GM18907 (cell line): ENCODE data around the gene SP3.
A peak's percentile ranks its signal among the peaks of the same experiment; 100 is the strongest.

ENCODE experiments used
- ATAC-seq: cut with Tn5 transposase; IDR thresholded peaks from one replicate; pipeline ENCODE4 v1.9.1; 2021; ENCODE audit warnings: mild to moderate bottlenecking, moderate library complexity; ENCODE audit not compliant: unreplicated experiment

The SP3 gene

DNA sequence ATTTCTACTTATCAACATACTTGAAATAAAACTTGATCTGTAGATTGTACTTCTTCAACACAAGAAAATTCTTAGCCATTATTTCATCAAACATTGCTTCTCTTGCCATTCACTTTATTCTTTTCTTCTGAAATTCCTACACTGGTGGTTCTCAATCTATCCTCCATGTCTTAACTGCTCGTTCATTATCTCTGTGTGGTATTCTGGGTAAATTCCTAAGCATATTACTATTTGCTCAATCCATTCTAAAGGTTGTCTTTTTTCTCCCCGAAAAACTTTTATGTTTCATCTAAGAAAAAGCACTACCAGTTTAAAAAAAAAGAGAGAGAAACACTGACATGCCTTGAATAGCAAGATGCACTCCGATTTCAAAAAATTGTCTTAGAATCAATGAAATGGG lies 18.0 kb downstream of the SP3 start:
- ATAC-seq: no peak

DNA sequence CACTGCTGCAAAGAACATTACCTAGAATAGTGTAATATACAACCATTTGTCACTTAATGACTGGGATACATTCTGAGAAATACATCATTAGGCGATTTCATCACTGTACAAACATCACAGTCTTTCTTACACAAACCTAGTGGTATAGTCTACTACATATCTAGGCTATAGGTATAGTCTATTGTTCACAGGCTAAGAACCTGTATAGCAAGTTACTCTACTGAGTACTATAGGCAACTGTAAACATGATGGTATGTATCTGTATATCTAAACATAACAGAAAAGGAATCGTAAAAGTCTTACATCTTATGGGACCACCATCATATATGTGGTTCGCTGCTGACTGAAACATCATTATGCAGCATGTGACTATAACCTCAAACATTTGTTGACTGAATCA lies 21.4 kb downstream of the SP3 start:
- ATAC-seq: no peak

DNA sequence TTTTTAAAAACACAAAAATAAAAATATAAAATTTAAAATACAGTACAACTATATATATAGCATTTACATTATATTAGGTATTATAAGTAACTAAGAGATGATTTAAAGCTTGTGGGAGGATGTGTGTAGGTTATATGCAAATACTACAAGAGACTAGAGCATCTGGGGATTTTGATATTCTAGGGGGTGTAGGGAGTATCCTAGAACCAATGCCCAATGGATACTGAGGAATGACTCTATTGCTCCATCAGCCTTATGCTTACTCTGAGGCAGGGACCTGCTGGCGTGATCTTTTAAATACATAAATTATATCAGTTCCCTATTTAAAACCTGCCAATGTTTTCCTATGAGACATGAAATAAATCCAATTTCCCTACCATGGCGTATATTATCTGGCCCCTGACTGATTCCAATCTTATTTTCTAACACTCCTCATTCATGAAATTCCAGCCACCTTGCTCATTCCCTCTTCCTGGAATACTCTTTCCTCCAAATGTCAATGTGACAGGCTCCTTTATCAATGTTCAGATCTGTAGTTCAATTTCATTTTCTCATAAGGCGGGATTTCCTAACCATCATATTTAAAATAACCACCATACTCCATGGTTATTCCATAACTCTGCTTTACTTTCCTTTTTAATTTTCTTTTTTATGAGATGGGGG lies 22.2 kb downstream of the SP3 start:
- no peak for ATAC-seq

DNA sequence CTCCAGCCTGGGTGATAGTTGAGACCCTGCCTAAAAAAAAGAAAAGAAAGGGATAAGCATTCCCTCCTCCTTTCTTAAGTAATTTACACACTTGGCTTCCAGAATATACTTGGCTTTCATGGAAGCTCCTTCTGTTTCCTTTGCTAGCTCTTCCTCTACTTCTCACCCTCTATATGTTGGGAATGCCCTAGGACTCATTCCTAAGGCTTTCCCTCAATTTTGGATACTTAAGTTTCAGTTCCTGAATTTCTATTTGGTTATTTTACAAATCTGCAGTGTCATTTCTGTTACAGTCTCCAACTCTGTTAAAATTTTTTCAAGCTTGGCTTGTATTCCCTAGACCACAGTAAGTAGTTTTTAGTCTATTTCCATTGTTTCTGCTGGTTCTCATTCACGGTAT lies 23.6 kb downstream of the SP3 start:
- ATAC-seq: no peak

DNA sequence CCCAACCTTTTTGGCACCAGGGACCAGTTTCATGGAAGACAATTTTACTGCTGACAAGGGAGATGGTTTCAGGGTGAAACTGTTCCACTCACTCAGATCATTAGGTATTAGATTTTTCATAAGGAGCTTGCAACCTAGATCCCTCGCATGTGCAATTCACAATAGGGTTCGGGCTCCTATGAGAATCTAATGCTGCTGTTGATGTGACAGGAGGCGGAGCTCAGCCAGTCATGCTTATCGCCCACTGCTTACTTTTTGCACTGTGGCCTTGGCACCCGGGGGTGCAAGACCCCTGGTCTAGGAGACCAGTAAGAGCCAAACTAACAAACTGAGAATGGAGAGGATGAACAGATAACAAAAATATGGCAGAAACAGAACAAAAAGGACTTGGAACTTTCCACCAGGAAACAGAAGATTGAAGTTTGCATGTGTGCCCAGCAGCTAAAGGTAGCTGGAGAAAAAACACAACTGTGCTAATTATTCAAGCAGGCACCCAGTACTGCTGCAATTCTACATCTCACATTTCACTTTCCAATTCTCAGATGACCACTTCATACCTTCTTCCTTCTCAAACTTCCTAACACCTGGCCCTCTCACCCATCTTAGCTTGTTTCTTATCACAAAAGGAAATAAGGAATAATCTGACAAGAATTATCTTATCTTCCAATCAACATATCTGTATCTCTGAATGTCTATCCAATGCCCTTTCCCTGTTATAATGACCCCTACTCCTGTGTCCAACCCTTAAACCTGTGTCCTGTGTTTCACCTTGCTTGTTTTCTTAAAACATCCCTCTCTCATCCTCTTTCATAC lies 24.8 kb downstream of the SP3 start:
- no peak for ATAC-seq

DNA sequence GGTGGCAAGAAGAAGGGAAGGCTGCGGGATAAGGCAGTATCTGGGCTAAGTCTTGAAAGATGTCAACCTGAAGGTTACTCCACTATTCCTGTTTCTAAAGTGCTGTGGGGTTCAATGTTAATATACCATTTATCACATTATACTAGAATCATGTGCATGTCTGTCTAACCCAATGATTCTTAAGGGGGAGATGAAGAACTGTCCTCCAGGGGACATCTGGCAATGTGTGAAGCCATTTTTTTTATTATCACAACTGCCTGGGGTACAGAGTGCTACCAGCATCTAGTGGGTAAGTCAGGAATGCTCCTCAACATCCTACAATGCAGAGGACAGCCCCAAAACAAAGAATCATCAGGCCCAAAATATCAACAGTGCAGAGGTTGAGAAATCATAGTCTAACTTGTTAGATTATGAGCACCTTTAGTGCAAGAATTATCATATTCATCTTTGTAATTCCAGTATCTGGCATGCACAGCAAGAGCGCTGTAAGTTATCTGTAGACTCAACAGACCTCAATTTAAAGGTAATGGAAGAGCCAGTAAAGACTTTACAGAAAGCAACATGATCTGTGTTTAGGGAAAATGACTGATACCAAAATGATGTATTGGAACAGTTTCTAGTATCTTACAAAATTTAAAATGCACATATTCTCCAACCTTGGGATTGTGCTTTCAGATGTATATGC lies 26.3 kb downstream of the SP3 start:
- ATAC-seq: no peak

DNA sequence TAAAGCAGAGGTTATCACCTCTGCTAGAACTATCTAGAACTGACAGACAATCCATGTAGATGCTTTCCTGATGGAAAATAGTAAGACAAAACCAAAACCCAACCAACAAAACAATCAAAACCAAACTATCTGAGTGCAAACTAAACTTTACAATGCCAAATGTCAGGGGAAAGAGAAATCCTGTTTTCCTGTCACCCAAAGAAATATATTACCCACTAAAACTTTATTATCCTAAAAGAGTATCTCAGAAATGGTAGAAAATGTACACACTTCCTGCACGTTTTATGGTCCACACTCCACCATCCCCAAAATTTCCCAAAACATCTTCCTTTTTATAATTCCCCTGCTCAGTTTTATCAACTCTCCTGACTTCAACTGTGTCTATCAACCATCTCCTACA lies 29.9 kb downstream of the SP3 start:
- ATAC-seq: no peak

DNA sequence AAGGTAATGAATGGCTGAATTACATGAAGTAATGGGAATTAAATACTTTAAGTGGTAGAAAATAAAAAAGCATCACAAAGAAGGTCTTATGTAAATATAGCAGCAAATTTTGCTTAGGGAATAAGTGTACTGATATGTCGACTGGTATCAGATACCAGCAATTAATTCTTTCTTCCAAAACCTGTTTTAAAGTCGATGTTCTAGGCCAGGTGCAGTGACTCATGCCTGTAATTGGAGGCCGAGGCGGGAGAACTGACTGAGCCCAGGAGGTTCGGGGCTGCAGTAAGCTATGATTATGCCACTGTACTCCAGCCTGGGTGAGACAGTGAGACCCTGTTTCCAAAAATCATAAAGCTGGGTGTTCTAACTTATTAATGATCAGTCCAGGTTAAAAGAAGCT lies 30.3 kb downstream of the SP3 start:
- ATAC-seq: no peak

DNA sequence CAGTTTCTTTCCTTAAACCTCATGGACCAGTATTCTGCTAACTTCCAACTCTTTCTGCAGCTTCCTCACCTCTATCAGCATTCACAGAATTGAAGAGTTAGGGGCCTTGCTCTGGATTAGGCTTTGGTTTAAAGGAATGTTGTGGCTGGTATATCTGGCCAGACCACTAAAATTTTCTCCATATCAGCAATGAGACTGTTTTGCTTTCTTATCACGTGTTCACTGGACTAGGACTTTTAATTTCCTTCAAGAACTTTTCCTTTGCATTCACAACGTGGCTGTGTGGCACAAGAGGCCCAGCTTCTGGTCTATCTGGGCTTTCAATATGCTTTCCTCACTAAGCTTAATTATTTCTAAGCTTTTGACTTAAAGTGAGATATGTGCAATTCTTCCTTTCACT lies 33.4 kb downstream of the SP3 start:
- ATAC-seq: no peak

DNA sequence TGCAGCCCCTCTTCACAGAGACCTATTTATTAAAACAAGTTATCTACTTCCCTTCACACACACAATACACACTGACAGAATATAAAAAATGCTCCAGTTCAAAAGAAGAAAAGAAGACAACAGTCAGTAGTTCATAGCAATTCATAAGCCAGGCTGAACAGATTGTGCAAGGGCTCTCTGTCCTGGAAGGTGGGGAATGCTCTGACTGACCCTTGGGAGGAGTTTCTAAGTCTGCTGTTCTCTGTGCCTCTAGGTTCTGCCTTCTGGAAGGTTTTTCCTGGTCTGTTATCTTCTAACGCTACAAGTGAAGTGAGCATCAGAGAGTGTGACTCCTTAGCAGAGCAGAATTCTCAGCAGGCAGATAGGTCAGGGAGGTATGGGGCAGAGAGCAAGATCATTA lies 35.7 kb downstream of the SP3 start:
- no peak for ATAC-seq

DNA sequence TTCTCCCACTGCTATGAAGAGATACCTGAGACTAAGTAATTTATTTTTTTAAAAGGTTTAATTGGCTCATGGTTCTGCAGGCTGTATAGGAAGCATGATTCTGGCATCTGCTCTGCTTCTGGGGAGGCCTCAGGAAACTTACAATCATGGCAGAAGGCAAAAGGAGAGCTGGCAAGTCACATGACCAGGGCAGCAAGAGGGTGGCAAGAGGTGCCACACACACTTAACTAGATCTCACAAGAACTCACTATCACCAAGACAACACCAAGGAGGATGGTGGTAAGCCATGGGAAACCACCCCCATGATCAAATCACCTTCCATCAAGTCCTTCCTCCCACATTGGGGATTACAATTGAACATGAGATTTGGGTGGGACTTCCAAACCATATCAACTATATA lies 38.3 kb downstream of the SP3 start:
- no peak for ATAC-seq

DNA sequence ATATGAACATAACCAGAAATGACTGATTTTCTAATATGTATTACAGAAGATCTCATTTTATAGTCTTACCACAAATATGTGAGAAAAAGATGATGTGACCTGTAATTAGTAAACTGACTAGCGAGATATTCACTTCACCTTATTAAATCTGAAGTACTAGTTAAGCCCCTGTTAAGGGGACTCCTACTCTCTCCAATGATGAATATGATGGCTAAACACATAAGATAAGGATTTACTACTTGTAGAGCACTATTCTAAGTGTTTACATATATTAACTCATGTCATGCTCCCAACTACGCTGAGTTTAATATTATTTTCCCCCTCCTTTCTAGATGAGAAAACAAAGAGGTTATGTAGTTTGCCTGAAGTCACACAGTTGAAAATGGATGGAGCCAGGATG lies 40.9 kb downstream of the SP3 start:
- ATAC-seq: no peak

DNA sequence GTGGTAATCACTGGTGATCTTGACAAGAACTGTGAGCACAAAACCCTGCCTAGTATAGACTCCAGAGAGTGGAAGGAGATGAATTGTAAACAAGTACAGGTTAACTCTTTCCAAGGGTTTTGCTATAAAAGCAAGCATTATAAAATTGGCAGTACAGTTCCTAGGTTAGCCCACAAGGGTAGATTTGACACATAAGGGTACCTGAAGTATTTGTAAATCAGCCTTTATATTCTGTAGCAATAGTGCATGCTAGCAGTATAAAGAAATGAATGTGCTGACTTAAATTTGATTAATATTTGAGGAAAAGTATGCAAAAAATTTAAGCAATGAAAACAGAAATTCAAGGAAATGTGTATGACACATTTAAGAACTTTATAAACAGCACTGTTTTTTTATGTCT lies 42.4 kb downstream of the SP3 start:
- no peak for ATAC-seq

DNA sequence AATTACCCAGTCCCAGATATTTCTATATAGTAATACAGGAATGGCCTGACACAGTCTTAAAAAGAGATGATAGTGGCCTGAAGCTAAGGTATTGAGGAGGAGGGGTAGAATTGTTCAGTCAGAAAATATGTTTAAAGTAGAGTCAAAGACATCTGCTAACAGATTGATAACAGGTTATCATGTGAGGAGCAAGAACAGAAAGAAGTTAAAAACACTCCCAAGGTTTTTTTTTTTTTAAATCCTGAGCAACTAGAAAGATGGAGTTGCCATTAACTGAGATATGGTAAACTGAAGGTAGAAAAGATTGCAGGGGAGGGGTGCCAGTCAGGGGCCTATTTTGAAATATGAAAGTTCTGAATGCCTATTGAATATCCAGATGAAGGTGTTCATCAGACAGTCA lies 43.1 kb downstream of the SP3 start:
- no peak for ATAC-seq

DNA sequence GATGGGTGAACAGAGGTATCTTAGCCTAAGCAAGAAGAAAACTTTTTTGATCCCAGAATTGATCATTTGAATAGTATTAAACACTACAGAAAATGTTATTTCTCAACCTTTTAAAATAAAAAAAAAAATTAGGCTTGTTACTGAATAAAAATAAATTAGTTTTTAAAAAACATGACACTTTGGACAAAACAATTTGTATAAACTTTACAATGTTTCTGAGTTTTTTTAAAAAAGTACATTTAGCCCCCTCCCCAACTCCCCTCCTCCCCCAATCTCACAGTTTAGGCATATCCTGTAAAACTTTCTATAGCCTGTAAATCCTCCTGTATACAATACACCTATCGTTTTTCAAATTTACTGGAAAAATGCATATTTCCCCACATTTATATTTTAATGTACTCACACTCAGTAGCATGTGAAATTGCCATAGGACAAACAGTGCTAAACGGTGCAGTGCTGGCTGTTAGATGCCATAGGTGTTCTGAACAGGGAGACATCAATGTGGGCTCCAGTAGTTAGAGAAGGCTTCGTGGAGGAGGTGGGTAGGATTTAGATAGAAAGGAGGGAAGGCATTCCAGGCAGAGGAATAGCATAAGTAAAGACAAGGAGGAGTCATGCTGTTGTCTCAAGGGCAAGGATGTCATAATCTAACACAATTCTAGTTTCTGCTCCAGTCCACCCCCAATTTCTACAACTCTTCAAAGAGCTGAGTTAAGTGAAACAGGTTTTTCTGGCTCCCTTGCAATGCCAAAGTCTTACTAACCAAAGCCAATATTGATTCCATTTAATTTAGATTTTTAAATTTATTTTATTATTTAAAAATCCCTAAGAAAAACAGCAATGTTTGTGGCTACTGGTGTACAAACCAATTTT lies 50.9 kb downstream of the SP3 start:
- ATAC-seq: no peak

DNA sequence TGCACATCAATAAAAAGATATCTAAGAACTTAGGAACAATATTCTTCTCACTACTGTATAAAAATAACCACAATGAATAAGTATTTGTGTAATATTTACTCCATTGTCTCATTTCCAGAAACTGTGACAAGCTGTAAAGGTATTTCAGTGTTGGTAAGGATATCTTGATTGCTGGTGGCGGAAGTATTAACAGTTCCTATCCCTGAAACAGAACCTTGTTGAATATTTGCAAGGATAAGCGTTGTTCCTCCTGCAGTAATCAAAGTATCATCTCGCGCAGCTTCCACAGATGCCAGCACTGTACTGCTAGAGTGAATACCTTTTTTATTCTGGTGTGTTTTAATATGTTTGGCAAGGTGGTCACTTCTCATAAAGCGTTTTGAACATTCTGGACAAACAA lies 55.3 kb downstream of the SP3 start:
- ATAC-seq: no peak

DNA sequence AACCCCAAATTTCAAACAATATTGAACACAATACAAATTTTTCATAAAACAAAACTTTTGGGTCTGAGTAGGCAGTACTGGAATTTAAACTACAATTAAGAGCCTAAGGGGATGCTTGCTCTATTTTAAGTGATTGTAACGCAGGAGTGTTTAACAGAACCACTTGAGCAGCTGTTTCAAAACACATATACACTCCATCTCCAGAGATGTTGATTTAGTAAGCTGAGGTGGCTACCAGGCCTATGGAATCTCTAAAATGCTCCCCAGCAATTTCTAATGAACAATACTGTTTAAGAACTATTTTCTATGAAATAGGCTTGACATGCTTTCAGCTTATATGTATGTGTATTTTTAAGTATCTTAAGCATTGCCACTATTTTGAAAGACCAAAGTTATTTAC lies 58.5 kb downstream of the SP3 start:
- no peak for ATAC-seq

DNA sequence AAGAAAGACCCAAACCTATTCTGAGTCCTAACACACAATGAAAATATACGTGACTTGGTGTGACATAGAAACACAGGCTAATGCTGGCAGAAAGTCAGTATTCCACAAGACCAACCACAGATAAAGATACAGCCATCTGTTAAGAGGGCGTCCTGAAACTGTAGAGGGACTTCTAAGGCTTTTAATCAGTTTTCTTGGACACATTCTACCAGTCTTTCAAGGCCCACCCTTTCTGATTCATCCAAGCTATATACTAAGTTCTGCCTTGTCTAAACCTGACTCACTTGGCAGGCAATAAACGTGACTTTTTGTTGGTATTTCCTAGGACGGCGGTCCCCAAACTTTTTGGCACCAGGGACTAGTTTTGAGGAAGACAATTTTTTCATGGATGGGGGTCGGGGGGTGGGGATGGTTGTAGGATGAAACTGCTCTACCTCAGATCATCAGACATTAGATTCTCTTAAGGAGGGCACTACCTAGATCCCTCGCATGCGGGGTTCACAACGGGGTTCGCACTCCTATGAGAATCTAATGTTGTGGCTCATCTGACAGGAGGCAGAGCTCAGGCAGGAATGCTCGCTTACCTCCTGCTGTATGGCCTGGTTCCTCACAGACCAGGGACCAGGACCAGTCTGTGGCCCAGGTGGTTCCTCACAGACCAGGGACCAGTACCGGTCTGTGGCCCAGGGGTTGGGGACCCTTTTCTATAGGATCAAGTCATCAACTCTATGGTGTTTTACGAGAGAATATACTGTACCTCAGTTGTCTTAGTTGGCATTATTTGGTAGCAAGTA lies 61.4 kb downstream of the SP3 start:
- no peak for ATAC-seq

DNA sequence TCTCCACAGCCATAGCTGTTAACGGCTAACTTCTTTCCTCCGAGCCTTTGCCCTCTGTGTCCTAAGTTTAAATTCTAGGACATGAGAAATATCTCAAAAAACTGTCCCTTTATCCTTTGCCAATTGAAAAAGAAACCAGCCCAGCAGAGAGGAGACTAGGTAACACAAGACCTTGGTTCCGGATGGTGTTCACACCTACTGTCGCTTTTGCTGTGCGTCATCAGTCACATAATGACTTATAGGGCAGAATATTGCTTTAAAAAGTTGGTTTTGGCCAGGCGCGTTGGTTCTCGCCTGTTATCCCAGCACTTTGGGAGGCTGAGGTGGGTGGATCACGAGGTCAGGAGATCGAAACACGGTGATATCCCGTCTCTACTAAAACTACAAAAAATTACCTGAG lies 66.2 kb downstream of the SP3 start:
- peak; percentile 36 for ATAC-seq

DNA sequence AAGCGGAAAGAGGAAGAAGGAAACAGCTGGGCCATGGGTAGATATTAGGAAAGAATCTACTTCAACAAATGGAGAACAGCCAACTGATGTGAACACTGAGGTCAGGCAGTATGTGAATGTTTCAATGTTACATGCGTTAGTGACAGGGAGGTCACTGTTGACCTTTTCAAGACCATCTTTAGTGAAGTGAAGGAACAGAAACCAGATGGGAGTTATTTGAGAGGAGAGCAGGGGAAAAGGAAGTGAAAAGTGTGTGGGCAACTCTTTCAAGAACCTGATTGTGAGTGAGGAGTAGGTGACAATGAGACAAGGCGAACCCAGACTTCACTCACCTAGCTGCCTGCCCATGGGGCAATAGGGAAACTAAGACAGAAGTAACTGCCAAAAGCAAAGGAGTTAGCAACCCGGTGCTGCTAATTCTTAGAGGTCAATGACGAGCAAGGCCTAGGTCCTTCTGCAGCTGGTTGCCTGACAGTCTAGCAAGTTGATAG lies 67.0 kb downstream of the SP3 start:
- peak; percentile 94 for ATAC-seq
